ENCODE measurements around the gene FBXO7. TPM values are rescaled to one million over a fixed set of nuclear protein-coding genes. Genes with fewer than 3 reads are reported as not detected.

The FBXO7 gene
- total RNA-seq (62.2 TPM), polyA plus RNA-seq (ENCODE audit: insufficient read depth in 1 of 8, insufficient read length in 8 of 8, low replicate concordance in 1 of 8) (10 to 100 TPM; 53.2 to 65.9 (median 60.6) TPM)
- long read RNA-seq, donor 1, transcript FBXO7-201 (9 exons, 2,195 nt), result major isoform, 7 of 9 reads
- long read RNA-seq, donor 1, partial matches to known transcripts, result 0 of 9 reads
- long read RNA-seq, donor 1, other reads (novel, unspliced or antisense), result 0 of 9 reads
- long read RNA-seq, donor 2, result 0 reads
- long read RNA-seq, donor 3, transcript FBXO7-201 (9 exons, 2,195 nt), result major isoform, 13 of 18 reads
- long read RNA-seq, donor 3, partial matches to known transcripts, result 0 of 18 reads
- long read RNA-seq, donor 3, other reads (novel, unspliced or antisense), result 0 of 18 reads
- long read RNA-seq, donor 4, transcript FBXO7-201 (9 exons, 2,195 nt), result major isoform, 14 of 39 reads
- long read RNA-seq, donor 4, partial matches to known transcripts, result 17 of 39 reads
- long read RNA-seq, donor 4, other reads (novel, unspliced or antisense), result 0 of 39 reads
- long read RNA-seq, donor 5, transcript FBXO7-201 (9 exons, 2,195 nt), result major isoform, 28 of 48 reads
- long read RNA-seq, donor 5, transcript FBXO7-204 (9 exons, 1,921 nt), result minor isoform, 7 of 48 reads
- long read RNA-seq, donor 5, transcript FBXO7-203 (8 exons, 1,900 nt), result minor isoform, 7 of 48 reads
- long read RNA-seq, donor 5, partial matches to known transcripts, result 0 of 48 reads
- long read RNA-seq, donor 5, other reads (novel, unspliced or antisense), result 0 of 48 reads
- long read RNA-seq, donor 6, transcript FBXO7-201 (9 exons, 2,195 nt), result major isoform, 19 of 31 reads
- long read RNA-seq, donor 6, transcript FBXO7-204 (9 exons, 1,921 nt), result minor isoform, 5 of 31 reads
- long read RNA-seq, donor 6, partial matches to known transcripts, result 0 of 31 reads
- long read RNA-seq, donor 6, other reads (novel, unspliced or antisense), result 0 of 31 reads
- long read RNA-seq, donor 7, transcript FBXO7-202 (9 exons, 1,888 nt), result minor isoform, 6 of 30 reads
- long read RNA-seq, donor 7, transcript FBXO7-201 (9 exons, 2,195 nt), result major isoform, 18 of 30 reads
- long read RNA-seq, donor 7, partial matches to known transcripts, result 0 of 30 reads
- long read RNA-seq, donor 7, other reads (novel, unspliced or antisense), result 0 of 30 reads
- long read RNA-seq, donor 8, transcript FBXO7-201 (9 exons, 2,195 nt), result major isoform, 9 of 15 reads
- long read RNA-seq, donor 8, partial matches to known transcripts, result 0 of 15 reads
- long read RNA-seq, donor 8, other reads (novel, unspliced or antisense), result 0 of 15 reads
- long read RNA-seq, donor 9, transcript FBXO7-201 (9 exons, 2,195 nt), result major isoform, 7 of 33 reads
- long read RNA-seq, donor 9, partial matches to known transcripts, result 19 of 33 reads
- long read RNA-seq, donor 9, other reads (novel, unspliced or antisense), result 0 of 33 reads
- long read RNA-seq, donor 10, transcript FBXO7-202 (9 exons, 1,888 nt), result minor isoform, 6 of 36 reads
- long read RNA-seq, donor 10, transcript FBXO7-201 (9 exons, 2,195 nt), result major isoform, 14 of 36 reads
- long read RNA-seq, donor 10, partial matches to known transcripts, result 7 of 36 reads
- long read RNA-seq, donor 10, other reads (novel, unspliced or antisense), result 0 of 36 reads
- long read RNA-seq, donor 11, transcript FBXO7-201 (9 exons, 2,195 nt), result major isoform, 7 of 14 reads
- long read RNA-seq, donor 11, partial matches to known transcripts, result 0 of 14 reads
- long read RNA-seq, donor 11, other reads (novel, unspliced or antisense), result 0 of 14 reads

- under 1% methylated on average over 91 of the region's 92 CpGs for WGBS (ENCODE audit: insufficient coverage)
- DNase-seq, result peak; percentile 98
- peaks cover 1% of the 10 kb centered on the region for H3K27me3 ChIP-seq (ENCODE audit: control insufficient read depth, insufficient read depth, low read length)
- peak within 1 kb of the TSS; percentile 52 for H3K4me3 ChIP-seq (ENCODE audit: low read length)
- no peaks in the 10 kb centered on the region for H3K9me3 ChIP-seq (replicated peaks; ENCODE audit: control insufficient read depth, low read depth, low read length)
- H3K27ac ChIP-seq (ENCODE audit: low read length), result peak within 1 kb of the TSS; percentile 89
- peaks cover 3% of the 10 kb centered on the region for H3K36me3 ChIP-seq (ENCODE audit: control insufficient read depth, insufficient read depth, low read length)
- peaks cover 7% of the 10 kb centered on the region for H3K4me1 ChIP-seq (ENCODE audit: control insufficient read depth, insufficient read depth, low read length)
These were observed at the start of gene FBXO7 for GRCh38 chr22:32474635-32475467. TSS of gene FBXO7 (plus strand) at chr22:32474811. CDS start at chr22:32475003, 192 bp downstream.

- Histone ChIP-seq H3K9me3 (replicated peaks; ENCODE audit: control insufficient read depth, low read depth, low read length) (no peaks in the 10 kb centered on the region), H3K36me3 (ENCODE audit: control insufficient read depth, insufficient read depth, low read length) (no peaks in the 10 kb centered on the region), H3K27ac (ENCODE audit: low read length) (no peak overlapping the region), H3K4me1 (ENCODE audit: control insufficient read depth, insufficient read depth, low read length) (no peaks in the 10 kb centered on the region), H3K4me3 (ENCODE audit: low read length) (no peak overlapping the region), H3K27me3 (ENCODE audit: control insufficient read depth, insufficient read depth, low read length) (peaks cover 10% of the 10 kb centered on the region)
- DNase-seq, result no peak
- WGBS (ENCODE audit: insufficient coverage), result 75% methylated on average over 1 of the region's 4 CpGs
These were observed 47.7 kb upstream of the FBXO7 start for GRCh38 chr22:32426881-32427280.

DNA sequence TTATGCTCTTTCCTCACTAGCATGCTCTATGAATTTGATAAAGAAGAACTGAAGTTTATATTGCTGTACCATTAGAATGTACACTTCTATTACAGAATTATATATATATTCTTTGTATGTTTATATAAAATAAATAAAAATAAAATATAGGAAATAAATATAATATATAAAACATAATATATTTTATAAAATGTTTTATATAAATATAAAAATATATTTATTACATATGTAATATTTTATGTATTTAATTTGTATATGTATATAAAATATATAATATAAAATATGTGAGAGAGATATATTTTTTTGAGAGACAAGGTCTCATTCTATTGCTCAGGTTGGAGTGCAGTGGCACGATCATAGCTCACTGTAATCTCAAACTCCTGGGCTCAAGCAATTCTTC lies 44.3 kb upstream of the FBXO7 start:
- H3K27me3 ChIP-seq (ENCODE audit: control insufficient read depth, insufficient read depth, low read length), result peaks cover 5% of the 10 kb centered on the region
- H3K9me3 ChIP-seq (replicated peaks; ENCODE audit: control insufficient read depth, low read depth, low read length), result no peaks in the 10 kb centered on the region
- no CpG with 5 or more reads among the region's 1 CpG for WGBS (ENCODE audit: insufficient coverage)
- no peaks in the 10 kb centered on the region for H3K4me1 ChIP-seq (ENCODE audit: control insufficient read depth, insufficient read depth, low read length)
- no peak overlapping the region for H3K27ac ChIP-seq (ENCODE audit: low read length)
- no peak for DNase-seq
- no peak overlapping the region for H3K4me3 ChIP-seq (ENCODE audit: low read length)
- H3K36me3 ChIP-seq (ENCODE audit: control insufficient read depth, insufficient read depth, low read length), result no peaks in the 10 kb centered on the region

- Histone ChIP-seq H3K27me3 (ENCODE audit: control insufficient read depth, insufficient read depth, low read length) (peaks cover 15% of the 10 kb centered on the region), H3K4me1 (ENCODE audit: control insufficient read depth, insufficient read depth, low read length) (no peaks in the 10 kb centered on the region), H3K9me3 (replicated peaks; ENCODE audit: control insufficient read depth, low read depth, low read length) (no peaks in the 10 kb centered on the region), H3K4me3 (ENCODE audit: low read length) (no peak overlapping the region), H3K36me3 (ENCODE audit: control insufficient read depth, insufficient read depth, low read length) (no peaks in the 10 kb centered on the region), H3K27ac (ENCODE audit: low read length) (no peak overlapping the region)
- WGBS (ENCODE audit: insufficient coverage), result 39% methylated on average over 4 of the region's 6 CpGs
- no peak for DNase-seq
These were observed 30.5 kb upstream of the FBXO7 start for GRCh38 chr22:32444068-32444467.

DNA sequence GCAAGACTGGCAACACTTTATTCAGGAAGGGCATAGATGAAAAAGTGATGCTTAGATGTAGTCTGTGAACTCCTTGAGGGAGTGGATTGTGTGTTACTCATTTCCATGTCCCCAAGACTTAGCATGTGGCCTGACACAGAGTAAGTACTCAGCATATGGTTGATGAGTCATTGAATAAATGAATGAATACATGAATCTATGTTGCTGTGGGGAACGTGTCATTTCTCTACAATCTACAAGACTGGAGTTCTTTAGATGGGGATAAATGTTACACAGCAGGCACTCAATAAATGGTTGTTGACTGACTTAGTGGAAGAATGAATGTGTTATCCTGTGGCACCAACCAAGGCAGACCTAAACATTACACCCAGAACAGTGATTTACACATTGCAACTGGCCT lies 28.3 kb upstream of the FBXO7 start:
- H3K27me3 ChIP-seq (ENCODE audit: control insufficient read depth, insufficient read depth, low read length), result peaks cover 13% of the 10 kb centered on the region
- DNase-seq, result no peak
- no CpG with 5 or more reads among the region's 1 CpG for WGBS (ENCODE audit: insufficient coverage)
- no peaks in the 10 kb centered on the region for H3K9me3 ChIP-seq (replicated peaks; ENCODE audit: control insufficient read depth, low read depth, low read length)
- no peak overlapping the region for H3K27ac ChIP-seq (ENCODE audit: low read length)
- no peak overlapping the region for H3K4me3 ChIP-seq (ENCODE audit: low read length)
- no peaks in the 10 kb centered on the region for H3K36me3 ChIP-seq (ENCODE audit: control insufficient read depth, insufficient read depth, low read length)
- no peaks in the 10 kb centered on the region for H3K4me1 ChIP-seq (ENCODE audit: control insufficient read depth, insufficient read depth, low read length)

GRCh38 chr22:32448980-32449379 lies 25.6 kb upstream of the FBXO7 start:
- WGBS (ENCODE audit: insufficient coverage), result no CpG with 5 or more reads among the region's 4 CpGs
- DNase-seq, result no peak
- H3K4me3 ChIP-seq (ENCODE audit: low read length), result no peak overlapping the region

DNA sequence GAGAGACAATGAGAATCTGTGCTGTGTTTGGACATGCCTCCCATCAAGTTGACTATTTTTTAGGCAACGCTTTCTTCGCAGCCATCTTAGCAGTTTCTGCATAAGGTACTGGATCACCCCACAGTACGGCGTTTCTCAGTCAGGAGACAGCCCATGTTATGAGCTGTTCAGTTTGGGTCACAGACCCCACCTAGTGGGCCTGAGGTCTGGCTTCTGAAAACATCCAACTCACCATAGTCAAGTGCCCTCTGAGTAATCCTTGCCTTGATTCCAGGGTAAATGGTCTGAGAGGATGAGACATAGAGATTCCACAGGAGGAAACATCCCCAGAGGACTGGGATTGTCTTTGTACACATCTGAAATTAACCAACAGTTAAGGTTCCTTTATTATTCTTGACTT lies 17.6 kb upstream of the FBXO7 start:
- no peaks in the 10 kb centered on the region for H3K9me3 ChIP-seq (replicated peaks; ENCODE audit: control insufficient read depth, low read depth, low read length)
- no peaks in the 10 kb centered on the region for H3K4me1 ChIP-seq (ENCODE audit: control insufficient read depth, insufficient read depth, low read length)
- H3K36me3 ChIP-seq (ENCODE audit: control insufficient read depth, insufficient read depth, low read length), result no peaks in the 10 kb centered on the region
- WGBS (ENCODE audit: insufficient coverage), result 81% methylated on average over 4 of the region's 4 CpGs
- no peak for DNase-seq
- no peak overlapping the region for H3K4me3 ChIP-seq (ENCODE audit: low read length)
- no peak overlapping the region for H3K27ac ChIP-seq (ENCODE audit: low read length)
- no peaks in the 10 kb centered on the region for H3K27me3 ChIP-seq (ENCODE audit: control insufficient read depth, insufficient read depth, low read length)

More at GRCh38 chr22:32448980-32449379, 25.6 kb upstream of the FBXO7 start:
- no peaks in the 10 kb centered on the region for H3K9me3 ChIP-seq (replicated peaks; ENCODE audit: control insufficient read depth, low read depth, low read length)
- H3K27ac ChIP-seq (ENCODE audit: low read length), result no peak overlapping the region
- no peaks in the 10 kb centered on the region for H3K36me3 ChIP-seq (ENCODE audit: control insufficient read depth, insufficient read depth, low read length)
- peaks cover 5% of the 10 kb centered on the region for H3K27me3 ChIP-seq (ENCODE audit: control insufficient read depth, insufficient read depth, low read length)
- H3K4me1 ChIP-seq (ENCODE audit: control insufficient read depth, insufficient read depth, low read length), result no peaks in the 10 kb centered on the region

DNA sequence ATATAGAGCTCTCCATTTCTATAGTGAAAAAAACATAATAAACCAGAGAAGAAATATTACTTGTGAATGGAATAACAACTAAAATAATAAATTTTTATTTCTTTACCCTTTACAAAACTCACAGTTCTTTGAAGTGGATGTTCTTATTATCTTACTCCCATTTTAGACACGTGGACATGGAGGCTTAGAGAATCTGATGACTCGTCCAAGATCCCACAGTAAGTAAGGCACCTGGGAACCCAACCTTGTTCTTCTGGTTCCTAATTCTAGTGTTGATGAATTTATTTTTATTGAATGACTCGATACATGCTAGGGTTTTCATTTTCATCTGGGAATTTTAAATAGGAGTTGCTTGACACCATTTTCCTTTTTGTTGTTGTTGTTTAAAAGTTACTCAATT lies 12.2 kb upstream of the FBXO7 start:
- Histone ChIP-seq H3K4me1 (ENCODE audit: control insufficient read depth, insufficient read depth, low read length) (no peaks in the 10 kb centered on the region), H3K36me3 (ENCODE audit: control insufficient read depth, insufficient read depth, low read length) (no peaks in the 10 kb centered on the region), H3K9me3 (replicated peaks; ENCODE audit: control insufficient read depth, low read depth, low read length) (no peaks in the 10 kb centered on the region), H3K4me3 (ENCODE audit: low read length) (no peak overlapping the region), H3K27me3 (ENCODE audit: control insufficient read depth, insufficient read depth, low read length) (peaks cover 10% of the 10 kb centered on the region), H3K27ac (ENCODE audit: low read length) (no peak overlapping the region)
- WGBS (ENCODE audit: insufficient coverage), result no CpG with 5 or more reads among the region's 3 CpGs
- no peak for DNase-seq
